Esophagus muscularis mucosa (tissue), 3 donors: ENCODE measurements around the gene PANK2.

ENCODE experiments used
- EP300 ChIP-seq: sonication (generic); formaldehyde crosslinking; IDR thresholded peaks from one replicate; pipeline ENCODE4 v1.6.1; 2017; ENCODE audit warnings: antibody characterized with exemption
- POLR2A ChIP-seq: fragments of 450-650 bp; IDR thresholded peaks from one replicate; pipeline ENCODE4 v1.6.1; 2017; ENCODE audit warnings: antibody characterized with exemption, moderate library complexity, mild to moderate bottlenecking, low read depth
- POLR2AphosphoS5 ChIP-seq, 2 donors: sonication (generic); formaldehyde crosslinking; IDR thresholded peaks; one replicate each; pipeline ENCODE4 v1.6.1; 2017; ENCODE audit warnings: antibody characterized with exemption in 2 of 2

- TF ChIP-seq POLR2A = no peak
- TF ChIP-seq POLR2AphosphoS5 (IDR thresholded peaks at IDR 0.05) = no peak
- no peak for TF ChIP-seq EP300
Measured at GRCh38 chr20:3922223-3922982, 33.2 kb downstream of the PANK2 start.
